Subcutaneous adipose tissue (tissue), 4 donors: ENCODE results near the gene VWA1. TPM values are rescaled to one million over a fixed set of nuclear protein-coding genes. Genes with fewer than 3 reads are reported as not detected.

Source experiments
- CTCF ChIP-seq: fragments of 450-650 bp; IDR thresholded peaks from one replicate; pipeline ENCODE4 v1.5.1; 2016; ENCODE audit warnings: low read depth, mild to moderate bottlenecking, control low read depth, antibody characterized with exemption, moderate library complexity
- total RNA-seq, 4 donors: library from RNA; depleted of rRNA; stranded (reverse); fragments of >200 nt; gene quantifications; one replicate each; pipeline ENCODE4 v1.1.0, GENCODE V29; 2016

The VWA1 gene
- total RNA-seq, 4 donors from 2014 or later = 6.0 to 21.3 (median 10.3) TPM

DNA sequence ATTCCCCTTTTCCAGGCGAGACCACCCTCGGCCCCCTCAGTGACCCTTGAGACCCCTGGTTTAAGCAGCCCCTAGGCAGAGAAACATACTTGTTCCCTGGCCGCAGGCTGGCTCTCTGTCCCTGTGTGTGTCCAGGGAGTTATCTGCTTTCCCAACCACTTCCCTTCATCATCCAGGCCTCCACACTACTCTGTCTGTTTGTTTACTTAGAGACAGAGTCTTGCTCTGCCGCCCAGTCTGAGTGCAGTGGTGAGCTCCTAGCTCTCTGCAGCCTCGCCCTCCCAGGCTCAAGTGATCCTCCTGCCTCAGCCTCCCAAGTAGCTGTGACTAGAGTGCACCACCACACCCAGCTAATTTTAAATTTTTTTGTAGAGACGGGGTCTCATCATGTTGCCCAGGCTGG, 5.8 kb upstream of the VWA1 start:
- no peak for TF ChIP-seq CTCF

DNA sequence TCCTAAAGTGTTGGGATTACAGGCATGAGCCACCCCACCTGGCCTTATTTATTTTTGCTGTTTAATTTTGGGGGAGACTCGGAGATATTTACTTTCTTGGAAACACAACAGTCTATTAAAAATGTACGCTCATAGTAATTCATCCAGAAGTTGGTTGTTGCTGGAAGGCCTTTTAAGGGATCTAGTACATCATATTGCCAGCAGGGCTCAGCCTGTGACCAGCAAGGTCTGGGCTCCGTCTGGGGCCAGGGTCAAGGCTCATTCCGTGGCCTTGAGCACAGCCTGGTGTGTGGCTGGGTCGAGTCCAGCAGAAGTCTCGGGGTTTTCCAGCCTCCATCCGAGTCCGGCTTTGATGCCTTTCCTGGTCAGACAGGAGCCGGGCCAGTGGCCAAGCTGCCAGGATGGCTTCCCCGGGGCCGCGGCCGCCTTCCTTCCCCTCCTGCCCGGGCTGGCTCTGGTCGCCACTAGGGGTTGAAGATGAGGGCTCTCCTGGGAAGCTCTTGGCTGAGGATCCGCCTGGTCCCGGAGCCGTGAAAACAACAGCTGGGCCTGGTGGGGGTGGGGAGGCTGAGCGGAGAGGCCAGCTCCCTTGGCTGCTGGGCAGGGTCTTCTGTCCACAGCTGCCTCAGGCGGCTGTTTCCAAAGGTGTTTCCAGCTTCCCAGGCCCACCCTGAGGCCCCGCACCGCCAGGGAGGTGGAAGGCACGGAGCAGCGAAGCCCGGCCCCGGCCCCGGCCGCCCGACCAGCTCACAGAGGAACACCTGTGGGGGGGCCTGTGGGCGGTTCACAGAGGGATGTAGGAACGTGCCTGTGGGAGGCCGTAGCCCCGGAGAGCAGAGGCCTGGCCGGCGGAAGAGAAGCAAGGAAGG, 5.1 kb upstream of the VWA1 start:
- TF ChIP-seq CTCF = no peak

DNA sequence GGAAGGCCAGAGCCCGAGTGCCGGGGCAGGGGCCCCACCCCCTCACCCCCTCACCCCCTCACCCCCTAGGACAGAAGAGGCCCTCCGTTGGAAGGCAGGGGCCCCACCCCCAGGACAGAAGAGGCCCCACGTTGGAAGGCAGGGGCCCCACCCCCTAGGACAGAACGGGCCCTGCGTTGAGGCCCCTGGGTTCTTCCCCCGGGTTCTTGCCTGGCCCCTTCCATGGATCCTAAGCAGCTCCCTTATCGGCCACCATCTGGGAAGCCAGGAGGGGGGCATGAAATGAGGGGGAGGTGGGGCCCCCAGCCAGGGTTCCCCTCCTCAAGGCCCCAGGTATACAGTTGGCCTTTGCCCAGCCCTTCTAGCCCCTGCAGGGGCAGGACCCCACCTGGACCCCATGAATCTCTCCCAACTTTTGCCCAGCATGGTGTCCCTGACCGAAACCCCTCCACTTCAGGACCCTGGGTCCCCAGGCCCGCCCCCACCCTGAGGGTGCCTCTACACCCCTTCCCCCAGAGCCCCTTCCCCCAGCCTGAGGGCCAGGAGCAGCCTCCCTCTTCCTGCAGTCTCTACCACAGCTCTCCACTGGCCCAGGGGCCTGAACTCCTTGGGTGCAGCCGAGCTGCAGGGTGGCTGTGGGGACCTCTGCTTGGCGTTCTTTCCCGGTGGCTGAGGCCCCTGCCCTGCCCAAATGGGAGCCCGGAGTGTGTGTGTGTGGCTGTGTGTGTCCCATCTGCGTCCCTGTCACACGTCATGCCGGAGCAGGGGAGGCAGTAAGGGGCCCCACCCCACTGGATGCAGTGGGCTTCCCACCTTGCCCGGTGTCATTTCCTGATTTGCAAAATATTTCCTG, 4.3 kb upstream of the VWA1 start:
- TF ChIP-seq CTCF = no peak

- TF ChIP-seq CTCF = no peak
Observed at GRCh38 chr1:1431845-1432273, 3.6 kb upstream of the VWA1 start.

DNA sequence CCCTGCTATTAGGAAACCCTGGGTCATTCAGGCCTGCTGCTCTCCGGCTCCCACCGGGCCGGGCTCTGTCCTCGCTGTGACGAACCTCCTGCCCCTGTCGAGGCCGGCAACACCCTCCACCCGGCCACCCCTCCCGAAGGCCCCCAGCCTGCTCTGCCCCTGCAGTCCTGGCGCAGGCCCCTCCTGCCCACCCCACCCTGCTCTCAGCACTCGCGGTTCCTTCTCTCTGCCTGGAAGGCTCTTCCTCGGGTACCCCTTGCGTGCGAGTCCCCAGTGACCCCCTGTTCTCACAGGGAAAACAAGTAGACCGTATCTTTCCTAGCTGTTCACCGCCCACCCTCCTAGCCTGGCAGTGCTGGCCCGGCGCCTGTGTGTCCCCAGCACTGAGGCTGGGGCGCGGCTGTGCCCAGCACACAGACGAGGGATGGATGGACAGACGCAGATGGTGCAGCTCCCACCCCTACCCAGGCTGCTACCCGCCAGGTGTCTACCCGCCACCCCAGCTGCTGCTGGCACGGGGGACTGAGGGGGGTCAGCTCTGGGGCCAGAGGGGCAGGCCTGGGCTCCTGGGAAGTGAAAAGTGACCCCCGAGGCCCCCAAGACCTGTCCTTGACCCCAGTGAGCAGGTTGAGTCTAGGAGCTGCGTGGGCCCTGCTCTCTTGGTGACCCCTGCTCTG, 3.1 kb upstream of the VWA1 start:
- no peak for TF ChIP-seq CTCF

DNA sequence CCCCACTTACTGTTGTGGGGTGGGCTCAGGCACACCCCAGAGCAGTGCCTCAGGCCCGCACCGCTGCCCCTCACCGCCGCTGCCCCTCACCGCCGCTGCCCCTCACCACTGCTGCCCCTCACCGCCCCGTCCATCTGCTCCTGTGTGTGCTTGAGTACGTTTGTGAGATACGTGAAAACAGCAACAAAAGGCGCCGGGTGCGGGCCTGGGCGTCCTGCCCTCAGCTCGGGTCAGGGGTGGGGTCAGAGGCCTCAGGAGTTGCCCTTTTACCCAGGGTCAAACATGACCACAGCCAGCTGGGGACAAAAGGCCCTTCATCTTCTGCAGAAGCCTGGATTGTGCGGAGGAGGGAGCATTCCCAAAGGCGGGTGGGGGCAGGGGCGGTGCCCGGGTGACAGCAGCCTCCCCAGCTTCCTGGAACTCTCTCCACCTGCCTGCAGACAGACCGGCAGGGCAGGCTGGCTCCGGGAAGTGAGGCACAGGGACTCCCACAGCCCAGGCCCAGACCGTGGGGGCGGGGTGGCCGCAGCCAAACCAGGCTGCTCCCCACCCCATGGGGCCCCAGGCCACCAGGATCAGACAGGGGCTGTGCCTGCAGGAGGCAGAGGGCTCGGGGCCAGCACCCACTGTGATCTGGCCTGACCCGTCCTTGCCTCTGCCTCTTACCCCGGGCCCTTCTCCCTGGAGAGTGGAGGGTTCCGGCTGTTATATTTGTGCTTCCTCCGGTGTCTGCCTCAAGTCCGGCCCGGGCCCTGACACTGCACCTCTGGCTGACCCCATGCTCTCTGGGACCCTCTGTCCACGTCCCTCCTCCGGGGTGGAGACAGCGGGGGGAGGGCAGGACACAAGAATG, 2.3 kb upstream of the VWA1 start:
- TF ChIP-seq CTCF = no peak
